HG03575 (cell line): ENCODE data around the gene ZSWIM6.

Experiments used
- ATAC-seq: cut with Tn5 transposase; IDR thresholded peaks from one replicate; pipeline ENCODE4 v1.9.1; 2021; ENCODE audit not compliant: unreplicated experiment, insufficient number of reproducible peaks, low FRiP score; ENCODE audit errors: extremely low read depth

ZSWIM6 gene

GRCh38 chr5:61551637-61552313 is 219.7 kb downstream of the ZSWIM6 start:
- ATAC-seq = no peak

GRCh38 chr5:61559146-61559545 is 227.1 kb downstream of the ZSWIM6 start:
- ATAC-seq = no peak

GRCh38 chr5:61559722-61560121 is 227.7 kb downstream of the ZSWIM6 start:
- no peak for ATAC-seq

GRCh38 chr5:61563401-61563800 is 231.3 kb downstream of the ZSWIM6 start:
- no peak for ATAC-seq

DNA sequence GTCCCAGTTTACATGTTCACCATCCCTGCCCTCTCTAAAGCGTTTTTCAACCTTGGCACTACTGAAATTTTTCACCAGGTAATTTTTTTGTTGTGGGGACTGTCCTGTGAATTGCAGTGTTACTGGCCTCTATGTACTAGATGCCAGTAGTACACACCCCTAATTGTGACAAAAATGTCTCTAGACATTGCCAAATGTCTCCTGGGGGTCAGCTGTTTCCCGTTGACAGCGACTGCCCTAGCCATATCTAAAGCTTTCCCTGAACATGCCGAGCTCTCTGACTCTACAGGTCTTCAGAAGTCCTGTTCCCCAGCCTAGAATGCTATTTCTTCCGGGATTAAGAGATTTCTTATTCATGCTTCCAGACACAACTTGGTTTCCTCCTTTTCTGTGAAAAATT is 235.3 kb downstream of the ZSWIM6 start:
- no peak for ATAC-seq

- no peak for ATAC-seq
Observed at GRCh38 chr5:61569353-61569752, 237.3 kb downstream of the ZSWIM6 start.

GRCh38 chr5:61570767-61571166 is 238.7 kb downstream of the ZSWIM6 start:
- ATAC-seq = no peak

DNA sequence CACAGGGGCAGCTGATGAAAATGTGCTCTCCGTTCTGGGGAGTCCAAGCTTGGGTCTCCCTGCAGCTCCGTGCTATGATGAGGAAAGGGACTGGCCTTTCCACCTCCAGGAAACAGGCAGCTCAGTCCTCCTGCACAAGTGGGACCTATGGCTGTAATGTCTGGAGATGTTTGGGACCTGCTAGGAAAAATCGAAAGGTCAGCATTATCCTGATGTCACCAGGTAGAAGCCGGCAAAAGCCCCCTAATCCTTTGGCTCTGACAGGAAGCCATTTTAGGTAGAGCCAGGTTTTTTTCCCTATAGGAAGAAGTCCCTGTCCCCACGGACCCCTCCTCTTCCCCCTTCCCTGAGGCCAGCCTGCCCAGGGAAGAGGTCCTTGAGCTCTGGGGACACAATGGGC is 240.9 kb downstream of the ZSWIM6 start:
- no peak for ATAC-seq

GRCh38 chr5:61575103-61575502 is 243.0 kb downstream of the ZSWIM6 start:
- ATAC-seq = no peak

GRCh38 chr5:61575581-61575980 is 243.5 kb downstream of the ZSWIM6 start:
- no peak for ATAC-seq

DNA sequence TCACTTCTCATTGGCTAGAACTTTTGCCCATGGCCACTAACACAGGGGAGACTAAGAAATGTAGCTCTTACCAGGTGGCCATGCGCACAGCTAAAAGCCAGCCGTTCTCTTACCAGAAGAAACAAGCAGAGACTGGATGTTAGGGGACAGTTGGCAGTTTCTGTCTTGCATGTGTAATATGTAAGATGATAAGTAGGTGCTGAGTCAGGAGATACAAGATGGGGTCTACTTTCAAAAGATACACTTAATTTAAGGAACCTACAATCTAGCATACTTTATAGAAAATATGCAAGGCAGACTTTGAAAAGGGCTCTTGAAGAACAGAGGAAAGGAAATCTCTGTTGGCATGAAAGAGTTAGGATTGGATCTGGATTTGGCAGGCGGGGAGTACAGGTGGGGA is 244.5 kb downstream of the ZSWIM6 start:
- ATAC-seq = no peak

- ATAC-seq = no peak
Observed at GRCh38 chr5:61578858-61579503, 246.9 kb downstream of the ZSWIM6 start.

DNA sequence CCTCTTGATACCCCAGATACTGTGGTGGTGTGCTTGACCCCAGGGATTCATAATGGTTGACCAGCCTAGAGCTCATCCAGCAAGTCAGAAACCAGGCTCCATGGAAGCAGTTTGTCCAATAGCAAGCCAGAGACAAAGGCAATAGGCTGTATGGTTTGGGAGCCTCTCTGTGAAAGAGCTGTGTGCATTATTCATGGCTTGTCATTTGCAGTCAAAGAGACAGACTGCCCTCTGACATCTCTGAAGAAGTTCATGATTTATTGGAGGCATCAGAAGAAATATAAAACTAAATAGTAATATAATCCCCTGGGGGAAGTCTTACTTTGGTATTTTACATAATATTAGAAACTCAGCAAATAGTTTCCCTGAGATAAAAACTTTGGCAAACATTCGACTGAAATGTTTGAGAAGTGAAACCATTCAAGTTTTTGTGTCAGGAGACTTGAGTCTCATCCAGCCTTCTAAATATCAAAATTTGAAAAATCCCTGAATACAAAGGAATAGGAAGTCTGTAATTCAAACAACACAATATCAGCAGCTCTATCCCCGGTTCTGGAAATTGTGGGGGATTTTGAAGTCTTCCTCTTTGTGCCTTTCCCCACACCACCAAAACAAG is 250.3 kb downstream of the ZSWIM6 start:
- no peak for ATAC-seq

DNA sequence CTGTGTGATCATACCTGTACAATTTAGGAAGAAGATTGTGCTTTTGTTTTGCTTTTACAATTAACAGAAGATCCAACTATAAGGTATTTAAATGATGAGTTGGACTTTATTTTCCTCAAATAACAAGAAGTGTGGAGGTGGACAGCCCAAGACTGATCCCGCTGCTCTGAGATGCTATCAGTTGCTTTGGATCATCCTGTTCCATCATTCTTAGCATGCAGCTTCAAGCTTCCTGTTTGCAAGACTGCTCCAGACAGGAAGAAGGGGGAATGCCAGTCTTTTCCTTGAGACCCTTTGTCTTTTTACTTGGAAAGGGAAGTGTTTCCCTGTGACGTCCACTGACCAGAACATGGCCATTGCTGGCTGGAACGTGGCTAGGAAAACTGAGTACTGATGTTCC is 250.8 kb downstream of the ZSWIM6 start:
- ATAC-seq = no peak

- ATAC-seq = no peak
Observed at GRCh38 chr5:61586096-61587084, 254.3 kb downstream of the ZSWIM6 start.

GRCh38 chr5:61587125-61587524 is 255.1 kb downstream of the ZSWIM6 start:
- ATAC-seq = no peak

GRCh38 chr5:61588216-61588615 is 256.2 kb downstream of the ZSWIM6 start:
- no peak for ATAC-seq

- no peak for ATAC-seq
Observed at GRCh38 chr5:61589946-61590345, 257.9 kb downstream of the ZSWIM6 start.

DNA sequence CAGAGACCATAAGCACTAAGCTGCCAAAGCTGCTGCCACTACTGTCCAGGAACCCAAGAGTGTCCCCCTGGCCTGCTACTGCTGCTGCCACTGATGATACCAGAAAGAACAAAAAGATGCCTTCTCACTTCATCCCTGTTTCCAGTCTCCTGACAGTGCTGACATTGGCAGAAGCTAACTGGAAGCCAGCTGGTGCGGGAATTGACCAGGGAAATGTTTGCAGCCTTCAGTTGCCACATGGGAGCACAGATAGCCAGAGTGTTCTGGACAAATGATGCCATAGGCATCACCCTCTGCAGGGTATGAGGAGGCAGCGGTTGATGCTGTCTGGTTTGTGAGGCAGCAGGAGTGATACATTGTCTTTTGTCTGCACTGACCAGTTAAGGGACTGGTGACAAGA is 258.4 kb downstream of the ZSWIM6 start:
- no peak for ATAC-seq
